AG08396 (cell line): ENCODE results near the gene KLHL2.
"Not testable (repeated sequence)": the region's sequence is repeated elsewhere in the genome, so short reads cannot be mapped to it uniquely, and the experiment has no call there.

Source experiments
- DNase-seq: peaks from one replicate; pipeline ENCODE4 v3.0.0; 2012; ENCODE audit warnings: low spot score, mixed read lengths

KLHL2 gene

DNA sequence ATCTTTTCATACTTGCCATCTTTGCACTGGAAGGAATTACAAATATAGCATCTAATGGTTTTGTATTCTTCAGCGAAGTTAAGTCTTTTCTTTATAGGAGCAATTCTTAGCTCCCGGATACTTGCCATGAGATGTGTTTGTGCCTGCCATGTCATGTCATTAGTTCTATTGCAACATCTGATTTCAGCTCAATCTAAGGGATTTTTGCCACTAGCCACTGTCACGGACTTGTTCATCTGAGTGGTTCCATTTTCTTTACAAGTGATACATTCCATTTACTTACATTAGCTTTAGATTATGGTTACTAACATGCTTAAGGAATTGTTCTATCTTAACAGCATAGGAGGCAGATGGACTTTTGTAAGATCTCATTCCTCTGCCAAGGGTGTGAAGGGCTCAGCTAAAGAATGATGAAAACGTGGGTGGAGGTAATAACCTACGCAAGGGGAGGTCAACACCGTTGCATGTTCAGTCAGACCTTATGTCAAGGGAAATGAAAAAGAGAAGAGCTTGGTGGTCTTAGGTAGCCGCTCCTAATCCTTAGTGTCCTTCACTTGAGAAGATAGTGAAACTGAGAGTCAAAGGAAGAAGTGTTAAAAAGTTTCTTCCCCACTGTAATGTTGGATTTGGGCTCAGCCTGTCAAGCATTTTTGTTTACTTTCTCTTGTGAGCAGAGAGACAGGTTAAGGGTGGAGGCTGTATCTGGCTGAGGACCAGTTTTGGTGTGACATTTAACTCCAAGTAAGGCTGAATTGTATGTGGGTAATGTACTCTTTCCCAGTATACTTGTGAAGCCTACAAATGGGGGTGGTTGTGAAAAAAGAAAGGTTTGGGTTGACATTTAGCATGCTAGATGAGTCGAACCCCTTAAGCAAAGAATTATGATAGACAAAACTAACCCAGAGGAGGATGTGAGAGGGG lies 3.6 kb upstream of the KLHL2 start:
- no peak for DNase-seq

- DNase-seq: peak; percentile 50
These were observed 2.9 kb upstream of the KLHL2 start for GRCh38 chr4:165204462-165204830.

- peak; percentile 27 for DNase-seq
These were observed 338 bp upstream of the KLHL2 start for GRCh38 chr4:165207016-165207430.

DNA sequence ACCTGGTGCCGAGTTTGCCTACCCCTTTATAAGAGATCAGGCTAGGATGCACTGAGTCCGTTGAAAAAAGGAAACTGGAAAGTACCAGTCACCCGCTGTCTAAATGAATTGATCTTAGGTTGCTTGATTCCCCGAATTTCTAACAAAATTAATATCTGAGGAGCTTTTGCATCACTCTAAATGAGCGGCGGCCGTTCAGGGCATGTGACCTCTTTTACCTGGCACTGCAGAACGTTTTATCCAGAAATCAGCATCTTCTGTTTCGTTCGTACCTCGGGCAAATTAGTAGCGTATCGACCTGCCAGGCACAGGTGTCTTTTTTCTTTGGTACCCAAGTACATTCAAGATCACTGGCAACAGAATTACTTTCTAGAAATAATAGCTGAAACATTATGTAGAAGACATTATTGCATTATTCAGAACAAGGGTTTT lies 876 bp downstream of the KLHL2 start:
- no peak for DNase-seq

GRCh38 chr4:165208741-165209388 lies 1.5 kb downstream of the KLHL2 start:
- DNase-seq: no peak

- no peak for DNase-seq
These were observed 2.4 kb downstream of the KLHL2 start for GRCh38 chr4:165209796-165210195.

- DNase-seq: no peak
These were observed 3.2 kb downstream of the KLHL2 start for GRCh38 chr4:165210566-165210965.

GRCh38 chr4:165212647-165213046 lies 5.3 kb downstream of the KLHL2 start:
- DNase-seq: not testable (repeated sequence)

DNA sequence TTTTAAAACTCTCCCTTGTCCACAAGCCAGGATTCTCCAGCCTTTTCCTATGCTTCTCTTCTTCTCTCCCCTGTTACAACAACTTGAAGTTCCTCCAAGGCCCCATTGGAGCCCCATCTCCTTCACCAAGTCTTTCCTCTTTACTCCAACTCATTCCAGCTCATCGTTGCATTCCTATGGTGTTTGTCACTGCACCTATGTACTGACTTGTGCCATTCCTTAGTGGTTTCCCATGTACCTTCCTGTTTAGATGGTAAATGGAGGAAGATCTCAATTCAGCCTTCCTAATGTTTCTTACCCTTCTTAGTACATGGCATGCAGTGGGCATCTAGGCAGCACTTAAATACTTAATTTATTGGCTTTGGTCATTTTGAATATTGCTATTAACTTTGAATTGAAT lies 6.0 kb downstream of the KLHL2 start:
- DNase-seq: not testable (repeated sequence)

DNA sequence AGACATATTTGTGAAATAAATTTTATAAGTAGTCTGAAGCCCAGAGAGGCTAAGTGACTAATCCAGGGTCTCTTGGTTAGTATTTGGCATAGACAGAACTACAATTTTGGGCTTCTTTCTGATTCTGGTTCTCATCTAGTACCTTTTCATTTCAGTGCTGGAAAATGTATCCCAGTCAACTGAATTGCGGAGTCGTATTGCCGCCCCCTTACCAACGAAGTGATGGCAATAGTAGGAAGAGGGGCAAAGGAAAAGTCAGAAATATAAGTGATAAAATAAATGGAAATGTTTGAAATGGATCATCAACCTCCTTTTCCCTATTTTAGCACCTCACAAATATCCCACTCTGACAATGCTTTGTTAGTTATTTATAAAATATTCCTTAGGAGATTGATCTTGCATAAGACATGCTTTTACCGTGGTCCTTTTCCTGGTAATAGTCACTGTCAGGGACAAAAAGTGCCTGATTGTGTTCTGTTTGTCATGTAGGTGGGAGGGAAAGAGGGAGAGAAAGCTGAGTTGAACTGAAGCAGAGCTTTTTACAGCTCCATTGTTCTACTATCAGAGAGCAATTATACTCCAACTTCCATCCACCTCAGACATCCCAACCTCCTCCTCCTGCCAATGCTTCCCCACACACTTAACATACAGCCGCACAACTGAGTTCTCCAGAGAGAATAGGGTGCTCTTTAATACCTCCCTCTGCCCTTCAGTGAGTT lies 6.8 kb downstream of the KLHL2 start:
- not testable (repeated sequence) for DNase-seq

DNA sequence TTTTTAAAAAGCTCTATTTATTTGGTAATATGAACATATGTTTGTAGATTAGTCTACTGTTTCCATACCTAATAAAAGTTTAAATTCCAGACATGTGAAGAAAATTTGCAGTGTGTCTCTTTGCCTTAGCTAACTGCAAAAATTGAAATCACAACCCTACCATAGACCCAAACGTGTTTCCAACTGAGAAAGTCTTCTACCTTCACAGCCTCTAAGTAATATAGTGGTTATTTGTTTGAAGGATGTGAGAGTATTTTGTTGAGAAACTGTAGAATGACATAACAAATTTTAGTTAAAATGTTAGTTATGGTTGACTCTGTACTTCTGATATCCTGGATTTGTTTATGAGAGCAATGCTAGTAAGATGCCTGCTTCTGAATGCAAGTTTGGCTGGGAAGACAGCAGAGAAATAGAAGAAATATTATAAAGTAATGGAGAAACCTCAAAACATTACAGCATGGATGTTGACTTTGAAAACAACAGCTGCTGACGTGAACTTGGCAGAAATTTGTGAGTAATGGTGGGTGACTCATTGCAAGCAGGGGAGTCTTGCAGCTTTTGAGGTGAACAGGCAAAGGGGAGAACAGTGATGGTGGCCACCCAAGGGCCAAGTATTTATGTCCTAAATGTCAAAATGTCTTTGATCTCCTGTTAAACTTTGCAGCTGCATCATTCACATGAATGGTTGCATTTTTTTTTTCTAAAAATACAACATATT lies 7.8 kb downstream of the KLHL2 start:
- not testable (repeated sequence) for DNase-seq

GRCh38 chr4:165215761-165216487 lies 8.6 kb downstream of the KLHL2 start:
- not testable (repeated sequence) for DNase-seq

DNA sequence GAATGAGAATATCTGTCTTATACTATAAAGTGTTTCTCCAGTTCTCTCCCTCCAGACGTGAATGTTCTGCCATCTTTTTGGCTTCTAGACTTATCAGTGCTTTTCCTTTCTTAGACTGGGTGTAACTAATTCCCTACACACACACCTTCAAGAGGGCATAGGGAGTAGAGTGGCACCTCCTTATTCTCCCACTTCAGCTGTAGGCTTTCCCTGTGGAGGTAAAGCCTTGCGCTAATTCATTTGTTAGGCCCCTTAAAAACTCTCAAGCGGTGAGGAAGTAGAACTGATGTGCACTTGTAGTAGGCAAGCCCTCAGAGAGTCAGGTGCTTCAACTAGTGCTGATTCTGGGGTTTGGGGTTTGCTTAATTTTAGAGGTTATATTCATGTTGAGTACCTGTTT lies 10.0 kb downstream of the KLHL2 start:
- no peak for DNase-seq

- DNase-seq: not testable (repeated sequence)
These were observed 13.9 kb downstream of the KLHL2 start for GRCh38 chr4:165221306-165221705.

DNA sequence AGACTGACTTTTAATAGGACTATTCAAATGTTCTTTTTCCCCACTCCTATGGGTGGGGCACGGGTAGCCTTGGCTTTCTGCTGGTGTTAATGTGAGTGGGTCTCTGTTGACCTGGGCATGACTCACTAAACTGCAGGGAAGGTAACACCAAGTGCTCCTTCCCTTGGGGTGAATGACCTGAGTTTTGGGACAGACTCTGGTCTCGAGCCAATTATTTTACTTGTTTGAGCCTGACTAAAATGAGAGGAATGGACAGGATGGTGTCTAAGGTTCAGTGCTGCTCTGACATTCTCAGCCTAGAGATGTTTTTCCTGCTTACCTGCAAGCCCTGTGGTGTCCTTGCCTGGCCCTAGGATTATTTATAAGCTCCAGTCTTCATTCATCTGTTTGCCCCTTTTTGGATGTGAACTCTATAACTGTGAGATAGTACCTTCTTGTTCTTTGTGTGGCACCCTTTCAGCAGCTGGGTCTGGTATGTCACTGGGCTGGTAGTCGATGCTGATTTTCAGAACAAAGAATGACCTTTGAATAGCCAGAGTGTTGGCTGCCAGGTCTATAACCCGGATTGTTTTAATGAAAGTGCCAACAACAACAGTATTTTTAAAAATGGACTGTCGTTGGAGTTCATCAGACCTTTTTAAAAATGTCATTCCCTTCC lies 14.8 kb downstream of the KLHL2 start:
- not testable (repeated sequence) for DNase-seq

DNA sequence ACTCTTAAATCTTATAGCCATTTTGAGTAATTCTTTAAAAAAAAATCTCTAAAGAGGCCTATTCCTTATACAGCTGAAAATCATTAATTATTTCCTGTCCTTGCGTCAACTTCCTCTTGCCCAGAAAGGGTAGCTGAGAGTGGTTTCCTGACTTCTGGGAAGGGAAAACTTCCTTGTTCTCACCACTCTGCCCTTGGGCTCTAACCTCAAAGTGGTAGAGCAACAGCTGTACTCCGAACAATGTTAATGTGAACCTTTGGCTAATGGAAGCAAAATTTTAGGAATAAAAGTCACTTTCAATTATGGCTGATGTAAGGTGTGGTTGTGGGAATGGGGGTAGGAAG lies 15.3 kb downstream of the KLHL2 start:
- no peak for DNase-seq

- DNase-seq: not testable (repeated sequence)
These were observed 20.0 kb downstream of the KLHL2 start for GRCh38 chr4:165227401-165227800.

DNA sequence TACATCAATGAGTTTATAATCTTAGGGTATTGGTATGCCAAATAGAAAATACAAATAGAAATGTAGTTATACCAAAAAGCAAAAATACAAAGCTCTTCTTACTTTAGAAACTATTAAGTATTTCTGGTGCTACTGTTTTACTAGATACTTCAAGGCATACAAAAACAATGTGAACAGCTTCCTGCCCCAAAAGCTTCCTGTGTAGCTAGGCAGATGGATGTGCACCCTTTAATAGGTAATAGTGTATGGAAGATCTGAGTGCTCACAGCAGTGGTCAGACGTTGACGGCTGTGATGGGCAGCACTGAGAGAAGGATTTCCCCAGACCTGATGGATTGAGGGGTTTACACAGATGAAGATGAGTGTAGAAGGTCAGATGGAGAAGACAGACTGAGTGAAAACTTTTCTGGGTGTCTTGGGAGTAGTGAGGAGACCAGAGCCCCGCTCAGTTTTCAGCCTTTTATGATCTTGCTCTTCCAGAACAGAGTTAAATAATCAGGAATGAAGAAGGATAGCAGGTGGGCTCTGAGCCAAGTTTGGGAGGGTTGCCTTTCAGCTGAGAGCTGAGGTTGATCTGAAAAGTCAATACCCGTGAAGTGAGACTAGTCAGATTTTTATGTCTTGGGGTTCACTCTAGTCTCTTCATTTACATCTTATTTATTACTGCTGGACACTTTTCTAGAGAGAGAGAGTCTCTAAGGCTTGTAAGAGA lies 22.3 kb downstream of the KLHL2 start:
- not testable (repeated sequence) for DNase-seq

GRCh38 chr4:165232623-165233433 lies 25.5 kb downstream of the KLHL2 start:
- not testable (repeated sequence) for DNase-seq
